Karpas-422 (cell line): ENCODE measurements around the gene SUMO2. TPM values are rescaled to one million over a fixed set of nuclear protein-coding genes. Genes with fewer than 3 reads are reported as not detected.
"Not testable (repeated sequence)": the region's sequence is repeated elsewhere in the genome, so short reads cannot be mapped to it uniquely, and the experiment has no call there.

Source experiments
- DNase-seq: peaks from one replicate; pipeline ENCODE4 v3.0.0-alpha.2; 2015
- H2AFZ ChIP-seq: fragments of 200-600 bp; sonication (generic); 2 replicates; pipeline ENCODE4 v1.6.1; 2014; ENCODE audit warnings: antibody characterized with exemption, low read length, mixed read lengths
- H3K27ac ChIP-seq: fragments of 200-600 bp; sonication (generic); 2 replicates; pipeline ENCODE4 v1.5.1; 2014; ENCODE audit warnings: mild to moderate bottlenecking, low read length, moderate library complexity
- H3K27me3 ChIP-seq: fragments of 200-600 bp; sonication (generic); 2 replicates; pipeline ENCODE4 v1.6.1; 2014; ENCODE audit warnings: low read length, mixed read lengths
- H3K36me3 ChIP-seq: fragments of 200-600 bp; sonication (generic); 2 replicates; pipeline ENCODE4 v1.6.1; 2014; ENCODE audit warnings: low read length, mixed read lengths; ENCODE audit not compliant: insufficient read depth
- H3K4me1 ChIP-seq: fragments of 200-600 bp; sonication (generic); 2 replicates; pipeline ENCODE4 v1.6.1; 2014; ENCODE audit warnings: mild to moderate bottlenecking, low read length, mixed read lengths
- H3K4me2 ChIP-seq: fragments of 200-600 bp; sonication (generic); 2 replicates; pipeline ENCODE4 v1.6.1; 2014; ENCODE audit warnings: low read length, low read depth, mild to moderate bottlenecking; ENCODE audit not compliant: poor library complexity, severe bottlenecking
- H3K4me3 ChIP-seq: fragments of 200-600 bp; sonication (generic); 2 replicates; pipeline ENCODE4 v1.5.1; 2014; ENCODE audit warnings: mild to moderate bottlenecking, antibody characterized with exemption, low read length, mixed read lengths
- H3K79me2 ChIP-seq: fragments of 200-600 bp; sonication (generic); 2 replicates; pipeline ENCODE4 v1.6.1; 2014; ENCODE audit warnings: mild to moderate bottlenecking, low read length, mixed read lengths
- H3K9ac ChIP-seq: fragments of 200-600 bp; sonication (generic); 2 replicates; pipeline ENCODE4 v1.6.0; 2014; ENCODE audit warnings: low read length
- H3K9me2 ChIP-seq: fragments of 200-600 bp; sonication (generic), shearing (Covaris generic); replicated peaks from 2 replicates; pipeline ENCODE4 v1.6.0; 2014; ENCODE audit warnings: mild to moderate bottlenecking, low read length, moderate library complexity; ENCODE audit not compliant: insufficient read depth
- H3K9me3 ChIP-seq: fragments of 300-700, 200-600 bp; sonication (generic); 2 replicates; pipeline ENCODE4 v1.6.1; 2014; ENCODE audit warnings: low read length, mixed read lengths
- H4K20me1 ChIP-seq: fragments of 200-600 bp; sonication (generic); 2 replicates; pipeline ENCODE4 v1.6.1; 2014; ENCODE audit warnings: mild to moderate bottlenecking, antibody characterized with exemption, low read length, low read depth; ENCODE audit not compliant: insufficient read depth
- total RNA-seq: library from RNA; depleted of rRNA; stranded (reverse); fragments of >200 nt; shearing (Covaris generic); gene quantifications from 2 replicates; pipeline ENCODE4 v1.2.3, GENCODE V29; 2014; ENCODE audit warnings: low replicate concordance

Gene SUMO2
- total RNA-seq, 1 experiment from 2014 or later, result 177 TPM

DNA sequence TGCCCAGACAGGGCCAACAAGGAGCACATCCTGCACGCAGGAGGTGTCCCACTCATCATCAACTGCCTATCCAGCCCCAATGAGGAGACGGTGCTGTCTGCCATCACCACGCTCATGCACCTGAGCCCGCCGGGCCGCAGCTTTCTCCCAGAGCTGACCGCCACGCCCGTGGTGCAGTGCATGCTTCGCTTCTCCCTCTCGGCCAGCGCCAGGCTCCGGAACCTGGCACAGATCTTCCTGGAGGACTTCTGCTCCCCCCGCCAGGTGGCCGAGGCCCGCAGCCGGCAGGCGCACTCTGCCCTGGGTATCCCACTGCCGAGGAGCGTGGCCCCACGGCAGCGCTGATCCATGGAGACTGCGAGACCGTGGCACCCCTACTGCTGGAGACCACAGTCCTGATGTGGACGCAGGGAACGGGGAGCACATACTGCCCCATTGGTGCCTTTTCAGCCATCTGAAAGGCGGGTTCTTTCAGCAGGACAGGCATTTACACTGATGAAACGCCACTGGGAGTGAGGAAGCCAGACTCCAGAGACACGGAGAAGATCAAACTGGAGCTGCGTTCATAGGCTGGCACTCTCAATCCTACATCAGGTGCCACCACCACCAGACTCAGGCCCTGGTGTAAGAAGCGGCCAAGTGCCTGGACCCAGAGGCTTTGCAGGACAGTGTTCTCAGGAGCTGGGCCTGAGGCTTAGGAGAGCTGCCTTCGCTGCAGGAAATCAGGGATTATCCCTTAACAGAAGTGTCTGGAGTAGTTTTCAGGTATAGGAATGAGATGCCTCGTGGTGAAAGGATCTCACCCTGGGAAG is 53.9 kb downstream of the SUMO2 start:
- Histone ChIP-seq H3K4me1 (peaks cover 36% of the 10 kb centered on the region), H3K79me2 (peaks cover 24% of the 10 kb centered on the region), H3K27me3 (no peaks in the 10 kb centered on the region), H3K27ac (no peak overlapping the region), H3K36me3 (peaks cover 7% of the 10 kb centered on the region), H3K9me3 (no peaks in the 10 kb centered on the region), H2AFZ (no peak overlapping the region), H3K9me2 (no peaks in the 10 kb centered on the region), H3K9ac (no peak overlapping the region), H3K4me3 (no peak overlapping the region), H4K20me1 (peaks cover 11% of the 10 kb centered on the region; the same call in 1 of the 2 replicates), H3K4me2 (no peak overlapping the region)
- no peak for DNase-seq

DNA sequence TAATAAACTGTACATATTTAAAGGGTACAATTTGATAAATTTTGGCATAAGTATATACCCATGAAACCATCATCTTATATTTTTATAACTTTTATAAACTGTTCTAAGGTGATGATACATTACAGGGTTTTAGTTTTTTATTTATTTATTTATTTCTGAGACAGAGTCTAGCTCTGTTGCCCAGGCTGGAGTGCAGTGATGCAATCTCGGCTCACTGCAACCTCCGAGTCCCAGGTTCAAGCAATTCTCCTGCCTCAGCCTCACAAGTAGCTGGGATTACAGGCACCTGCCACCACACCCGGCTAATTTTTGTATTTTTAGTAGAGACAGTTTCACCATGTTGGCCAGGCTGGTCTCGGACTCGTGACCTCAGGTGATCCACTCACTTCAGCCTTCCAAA is 54.8 kb downstream of the SUMO2 start:
- H3K27me3 ChIP-seq, DNase-seq, H3K27ac ChIP-seq, H3K36me3 ChIP-seq, H3K9ac ChIP-seq, H3K9me2 ChIP-seq, H3K4me3 ChIP-seq, H2AFZ ChIP-seq, H3K9me3 ChIP-seq, H3K4me2 ChIP-seq: not testable (repeated sequence)
- peaks cover 34% of the 10 kb centered on the region for H3K4me1 ChIP-seq
- H4K20me1 ChIP-seq, result peaks cover 11% of the 10 kb centered on the region; the same call in 1 of the 2 replicates
- peaks cover 24% of the 10 kb centered on the region for H3K79me2 ChIP-seq

DNA sequence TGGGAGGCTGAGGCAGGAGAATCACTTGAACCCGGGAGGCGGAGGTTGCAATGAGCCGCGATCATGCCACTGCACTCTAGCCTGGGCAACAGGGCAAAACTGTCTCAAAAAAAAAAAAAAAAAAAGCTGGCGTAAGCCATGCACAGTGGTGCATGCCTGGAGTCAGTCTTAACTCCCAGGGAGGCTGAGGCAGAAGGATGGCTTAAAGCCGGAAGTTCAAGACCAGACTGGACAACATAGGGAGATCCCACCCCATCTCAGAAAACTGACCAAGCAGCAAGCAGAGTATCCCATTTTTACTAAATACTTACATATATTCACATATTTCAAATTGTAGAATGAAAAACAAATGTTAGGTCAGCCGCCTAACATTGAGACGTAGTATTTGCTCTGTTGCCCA is 55.8 kb downstream of the SUMO2 start:
- peaks cover 7% of the 10 kb centered on the region for H3K36me3 ChIP-seq
- no peak overlapping the region for H2AFZ ChIP-seq
- H3K9me2 ChIP-seq, result no peaks in the 10 kb centered on the region
- no peaks in the 10 kb centered on the region for H3K27me3 ChIP-seq
- peaks cover 24% of the 10 kb centered on the region for H3K79me2 ChIP-seq
- H3K4me2 ChIP-seq, result no peak overlapping the region
- no peak overlapping the region for H3K27ac ChIP-seq
- H3K9ac ChIP-seq, result no peak overlapping the region
- peaks cover 27% of the 10 kb centered on the region for H3K4me1 ChIP-seq
- peaks cover 11% of the 10 kb centered on the region; the same call in 1 of the 2 replicates for H4K20me1 ChIP-seq
- H3K4me3 ChIP-seq, result no peak overlapping the region
- DNase-seq, result no peak
- H3K9me3 ChIP-seq, result no peaks in the 10 kb centered on the region

DNA sequence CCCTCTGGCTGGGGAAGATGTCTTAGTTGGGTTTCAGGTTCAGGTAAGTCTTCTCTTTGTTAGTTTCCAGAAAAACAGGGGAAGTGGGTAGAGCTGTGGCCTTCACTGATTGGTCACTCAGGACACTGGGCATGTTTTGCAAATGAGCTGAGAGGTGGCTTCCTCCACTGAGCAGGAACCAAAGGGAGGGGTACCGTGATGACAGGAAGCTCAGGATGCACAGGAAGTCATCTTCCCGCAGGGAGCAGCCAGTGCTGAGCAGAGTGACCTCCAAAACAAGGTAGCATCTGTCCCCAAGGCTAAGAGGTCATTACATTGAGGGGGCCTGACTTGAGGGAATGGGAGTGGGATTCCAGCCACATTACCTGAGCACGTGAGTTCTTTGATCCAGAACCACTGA is 56.8 kb downstream of the SUMO2 start:
- H3K4me2 ChIP-seq, result peak overlapping the region; percentile 11
- 0 out of 2 replicates have a peak overlapping the region, but pooled peaks have one; percentile 25 for H3K27ac ChIP-seq
- no peak overlapping the region for H2AFZ ChIP-seq

DNA sequence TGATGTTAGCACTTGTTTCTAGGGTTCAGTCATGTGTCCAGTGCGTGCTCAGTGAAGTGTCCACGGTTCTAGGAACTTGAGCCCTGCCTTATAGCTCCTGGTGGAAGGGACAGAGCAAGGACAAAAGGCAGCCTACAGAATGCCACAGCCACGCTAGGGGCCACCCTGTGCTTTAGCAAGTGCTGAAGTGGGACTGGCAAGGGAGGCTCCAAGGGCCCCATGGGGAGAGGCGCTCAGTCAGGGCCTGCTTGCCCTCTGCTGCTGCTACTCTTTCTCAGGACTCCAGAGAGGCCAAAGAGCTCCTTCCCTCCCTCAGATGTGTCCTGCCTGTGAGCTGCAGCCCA is 58.0 kb downstream of the SUMO2 start:
- H3K27me3 ChIP-seq, result no peaks in the 10 kb centered on the region
- H3K36me3 ChIP-seq, result peaks cover 3% of the 10 kb centered on the region
- H2AFZ ChIP-seq, result no peak overlapping the region
- no peak overlapping the region for H3K27ac ChIP-seq
- H4K20me1 ChIP-seq, result no peaks in the 10 kb centered on the region
- H3K79me2 ChIP-seq, result peaks cover 7% of the 10 kb centered on the region
- no peak for DNase-seq
- H3K9ac ChIP-seq, result no peak overlapping the region
- H3K9me3 ChIP-seq, result no peaks in the 10 kb centered on the region
- H3K4me3 ChIP-seq, result no peak overlapping the region
- peaks cover 13% of the 10 kb centered on the region for H3K4me1 ChIP-seq
- no peaks in the 10 kb centered on the region for H3K9me2 ChIP-seq
- no peak overlapping the region for H3K4me2 ChIP-seq

More for the DNA sequence above, 56.8 kb downstream of the SUMO2 start:
- Histone ChIP-seq H3K9me3 (no peaks in the 10 kb centered on the region), H4K20me1 (peaks cover 9% of the 10 kb centered on the region; the same call in 1 of the 2 replicates), H3K4me3 (no peak overlapping the region), H3K9me2 (no peaks in the 10 kb centered on the region), H3K4me1 (peaks cover 24% of the 10 kb centered on the region), H3K9ac (no peak overlapping the region), H3K27me3 (no peaks in the 10 kb centered on the region), H3K36me3 (peaks cover 7% of the 10 kb centered on the region), H3K79me2 (peaks cover 19% of the 10 kb centered on the region)
- peak; percentile 61 for DNase-seq

DNA sequence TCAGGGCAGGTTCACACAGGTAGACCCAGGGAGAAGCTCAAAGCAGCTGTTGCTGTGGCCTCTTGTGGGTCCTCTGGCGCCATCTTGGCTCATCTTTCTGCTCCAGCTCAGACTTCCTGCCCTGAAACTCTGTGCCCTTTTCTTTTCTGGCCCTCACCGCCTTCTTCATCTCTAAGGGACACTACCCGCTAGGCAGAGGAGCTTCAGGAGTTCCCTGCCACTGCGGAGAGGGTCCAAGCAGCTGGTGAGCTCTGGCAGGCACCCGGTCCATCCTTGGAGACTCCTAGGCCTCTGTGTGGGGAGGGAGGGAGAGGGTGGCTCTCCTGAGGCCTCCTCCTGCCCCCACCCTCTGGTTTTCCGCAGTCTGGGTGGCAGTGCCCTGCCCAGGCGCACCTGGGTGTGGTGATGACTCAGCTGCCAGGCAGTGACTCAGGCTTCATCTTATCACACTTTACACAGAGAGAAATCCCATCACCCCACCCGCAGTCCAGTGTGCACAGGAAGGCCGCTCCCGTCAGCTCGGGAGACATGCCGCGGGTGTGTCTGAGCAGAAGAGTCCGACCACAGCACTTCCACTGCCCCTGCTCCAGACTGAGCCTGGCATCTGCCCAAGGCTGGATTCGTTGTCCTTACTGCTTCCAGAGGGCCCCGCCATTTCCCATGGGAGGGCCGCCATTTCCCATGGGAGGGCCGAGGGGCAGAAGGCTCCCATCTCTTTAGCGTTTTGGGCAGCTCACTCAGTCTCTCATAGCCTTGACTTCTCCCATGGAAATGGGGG is 58.5 kb downstream of the SUMO2 start:
- Histone ChIP-seq H3K4me1 (peaks cover 11% of the 10 kb centered on the region), H3K27ac (no peak overlapping the region), H3K27me3 (no peaks in the 10 kb centered on the region), H3K79me2 (peaks cover 1% of the 10 kb centered on the region; the same call in 1 of the 2 replicates), H3K4me2 (no peak overlapping the region), H3K9me3 (no peaks in the 10 kb centered on the region), H4K20me1 (no peaks in the 10 kb centered on the region), H3K9me2 (no peaks in the 10 kb centered on the region), H3K4me3 (no peak overlapping the region), H2AFZ (no peak overlapping the region), H3K9ac (no peak overlapping the region), H3K36me3 (no peaks in the 10 kb centered on the region)
- DNase-seq, result no peak

DNA sequence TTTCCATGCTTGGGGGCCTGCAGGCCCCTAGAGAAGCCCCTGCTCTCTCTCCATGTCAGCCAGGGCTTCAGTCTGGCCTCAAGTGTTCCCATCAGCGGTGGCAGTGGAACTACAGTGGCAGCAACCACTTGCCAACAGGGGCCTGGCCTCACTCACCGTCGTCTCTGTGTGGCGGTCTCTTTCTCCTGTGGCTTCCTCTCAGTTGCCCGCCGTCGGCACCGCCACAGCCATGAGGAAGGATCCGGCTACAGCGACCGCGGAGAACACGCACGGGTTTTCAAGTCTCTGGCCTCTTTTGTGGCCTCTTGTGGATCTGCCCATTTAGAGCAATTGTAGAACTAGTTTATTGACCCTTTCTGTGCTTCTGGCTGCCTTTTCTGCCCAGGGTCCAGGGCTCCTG is 64.5 kb downstream of the SUMO2 start:
- peak; percentile 15 for DNase-seq
- Histone ChIP-seq H4K20me1 (0 out of 2 replicates have a peak, but pooled peaks cover 3% of the 10 kb centered on the region), H3K9me2 (no peaks in the 10 kb centered on the region), H3K9ac (no peak overlapping the region), H3K9me3 (no peaks in the 10 kb centered on the region), H3K4me2 (no peak overlapping the region), H3K27me3 (no peaks in the 10 kb centered on the region), H3K79me2 (peaks cover 23% of the 10 kb centered on the region), H3K4me3 (no peak overlapping the region), H2AFZ (no peak overlapping the region), H3K4me1 (peaks cover 37% of the 10 kb centered on the region), H3K27ac (no peak overlapping the region), H3K36me3 (0 out of 2 replicates have a peak, but pooled peaks cover 3% of the 10 kb centered on the region)

DNA sequence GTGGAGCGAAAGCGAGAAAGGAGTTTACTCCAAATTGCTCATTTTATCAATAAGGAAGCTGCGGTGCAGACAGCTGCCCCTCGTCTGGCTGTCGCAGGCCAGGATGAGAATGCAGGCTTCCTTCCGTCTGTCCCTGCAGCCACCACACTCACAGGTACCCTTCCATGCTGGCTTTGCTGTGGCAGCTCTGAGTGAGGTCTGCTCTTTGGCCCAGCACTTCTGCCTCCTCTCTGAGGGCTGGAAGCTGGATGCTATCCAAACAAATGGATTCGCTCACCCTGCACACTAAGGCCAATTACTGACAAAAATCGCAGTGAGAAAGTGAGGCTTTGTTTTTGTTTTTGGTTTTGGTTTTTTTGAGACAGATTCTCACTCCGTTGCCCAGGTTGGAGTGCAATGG is 66.0 kb downstream of the SUMO2 start:
- Histone ChIP-seq H3K36me3 (0 out of 2 replicates have a peak, but pooled peaks cover 3% of the 10 kb centered on the region), H2AFZ (no peak overlapping the region), H3K9ac (no peak overlapping the region), H4K20me1 (0 out of 2 replicates have a peak, but pooled peaks cover 3% of the 10 kb centered on the region), H3K79me2 (peaks cover 25% of the 10 kb centered on the region), H3K27me3 (no peaks in the 10 kb centered on the region), H3K9me2 (no peaks in the 10 kb centered on the region), H3K4me1 (peaks cover 38% of the 10 kb centered on the region), H3K4me3 (no peak overlapping the region), H3K4me2 (no peak overlapping the region), H3K9me3 (no peaks in the 10 kb centered on the region), H3K27ac (no peak overlapping the region)
- DNase-seq, result peak; percentile 37
